Transverse colon (tissue), 4 donors: ENCODE data around the gene SHROOM3. TPM values are rescaled to one million over a fixed set of nuclear protein-coding genes. Genes with fewer than 3 reads are reported as not detected.

ENCODE experiments used
- DNase-seq: peaks from one replicate; pipeline ENCODE4 v3.0.0-alpha.2; 2019
- H3K27ac ChIP-seq, 4 donors: fragments of 200-600 bp; sonication (generic); 2 replicates each; pipeline ENCODE4 v1.5.1; 2016 to 2018; ENCODE audit warnings: inconsistent platforms in 4 of 4
- H3K27me3 ChIP-seq: fragments of 200-600 bp; sonication (generic); 2 replicates; pipeline ENCODE4 v1.5.1; 2017; ENCODE audit warnings: inconsistent platforms
- H3K36me3 ChIP-seq, 4 donors: fragments of 200-600 bp; sonication (generic); 2 replicates each; pipeline ENCODE4 v1.5.1; 2017 to 2019; ENCODE audit warnings: inconsistent platforms in 4 of 4
- H3K4me1 ChIP-seq, 4 donors: fragments of 200-600 bp; sonication (generic); 2 replicates each; pipeline ENCODE4 v1.5.1; 2017 to 2020; ENCODE audit warnings: inconsistent platforms in 4 of 4
- H3K4me3 ChIP-seq, 4 donors: fragments of 200-600 bp; sonication (generic); 1 replicate in 1 of 4; 2 replicates in 3 of 4; pipeline versions ENCODE4 v1.5.1 to v1.6.1; 2017 to 2019; ENCODE audit warnings: inconsistent platforms in 4 of 4
- H3K9me3 ChIP-seq, 2 donors: fragments of 200-600 bp; sonication (generic); 2 replicates each; pipeline ENCODE4 v1.5.1; 2017 to 2019; ENCODE audit warnings: inconsistent platforms in 2 of 2
- CTCF ChIP-seq, 5 experiments: fragments of 200-600 bp in 3 of 5; fragments of 450-650 bp in 2 of 5; sonication (generic) in 3 of 5; IDR thresholded peaks; 1 replicate in 2 of 5; 2 replicates in 3 of 5; pipeline ENCODE4 v1.5.1; 2016 to 2017; ENCODE audit warnings: antibody characterized with exemption in 5 of 5, inconsistent platforms in 3 of 5, mild to moderate bottlenecking in 2 of 5, moderate library complexity in 1 of 5
- EP300 ChIP-seq: sonication (generic); formaldehyde crosslinking; IDR thresholded peaks from one replicate; pipeline ENCODE4 v1.6.1; 2017; ENCODE audit warnings: antibody characterized with exemption, low read depth
- POLR2A ChIP-seq: fragments of 450-650 bp; IDR thresholded peaks from one replicate; pipeline ENCODE4 v1.6.1; 2016; ENCODE audit warnings: antibody characterized with exemption, mild to moderate bottlenecking, moderate library complexity
- POLR2AphosphoS5 ChIP-seq, 3 donors: sonication (generic); formaldehyde crosslinking; IDR thresholded peaks; one replicate each; pipeline ENCODE4 v1.6.1; 2016; ENCODE audit warnings: antibody characterized with exemption in 3 of 3
- WGBS, 2 donors: methylation state at CpG; one replicate each; pipeline ENCODE4 v1.1.5; 2018; ENCODE audit warnings: low coverage in 1 of 2; 5-methylcytosine and 5-hydroxymethylcytosine counted together
- in situ Hi-C, 4 donors: fragments of 200-750 bp; cut with MboI; loops; one replicate each; pipeline versions ENCODE4 v1.15.0 to v1.15.1; 2017; ENCODE audit warnings: low sequenced_read_pairs in 3 of 4, low pct_ligation_motif_present in 1 of 4, low pct_unique_long_range_greater_than_20kb in 1 of 4
- intact Hi-C: fragments of 100-400 bp; cut with DNase I; formaldehyde crosslinking; loops from one replicate; pipeline ENCODE4 v1.15.1; 2023; ENCODE audit warnings: low total_unique reads
- total RNA-seq, 4 donors: library from RNA; depleted of rRNA; stranded (reverse); fragments of >200 nt; gene quantifications; one replicate each; pipeline ENCODE4 v1.1.0, GENCODE V29; 2016

The SHROOM3 gene
- total RNA-seq, 4 donors from 2014 or later, result 182 to 456 (median 437) TPM

- 81 to 84% methylated on average over 12 to 13 of the region's 13 CpGs for WGBS, 2 donors
- in situ Hi-C loops, result no loop called here
These were observed 124.4 kb downstream of the SHROOM3 start for GRCh38 chr4:76559236-76560071.

GRCh38 chr4:76562161-76562560, 127.1 kb downstream of the SHROOM3 start:
- WGBS, 2 donors, result 66% methylated on average over 2 of the region's 2 CpGs; no CpG with 5 or more reads in 1 of the 2 donors
- H3K27ac ChIP-seq, result peak overlapping the region in 2 of 4 donors; percentile 0 to 35
- intact Hi-C loops, result no loop called here

More at GRCh38 chr4:76559236-76560071, 124.4 kb downstream of the SHROOM3 start:
- intact Hi-C loops, result no loop called here
- H3K9me3 ChIP-seq, result no peaks in the 10 kb centered on the region
- no peaks in the 10 kb centered on the region for H3K27me3 ChIP-seq
- H3K4me1 ChIP-seq, result peaks cover 0 to 25% (median 9%) of the 10 kb centered on the region in 4 donors
- DNase-seq, result no peak
- TF ChIP-seq POLR2A (no peak), EP300 (no peak), POLR2AphosphoS5 (IDR thresholded peaks at IDR 0.05) (no peak), CTCF (IDR thresholded peaks at IDR 0.05) (no peak)
- H3K36me3 ChIP-seq, result no peaks in the 10 kb centered on the region
- no peak overlapping the region for H3K27ac ChIP-seq
- H3K4me3 ChIP-seq, result no peak overlapping the region

GRCh38 chr4:76562836-76563453, 127.9 kb downstream of the SHROOM3 start:
- Histone ChIP-seq H3K4me1 (peaks cover 0 to 25% (median 10%) of the 10 kb centered on the region in 4 donors), H3K27me3 (no peaks in the 10 kb centered on the region), H3K27ac (peak overlapping the region in 3 of 4 donors; percentile 0 to 46 (median 35)), H3K4me3 (no peak overlapping the region), H3K36me3 (no peaks in the 10 kb centered on the region), H3K9me3 (no peaks in the 10 kb centered on the region)
- WGBS, 2 donors, result 66 to 72% methylated on average over 4 of the region's 4 CpGs
- TF ChIP-seq POLR2A, result no peak
- no peak for TF ChIP-seq CTCF (IDR thresholded peaks at IDR 0.05)
- no peak for TF ChIP-seq EP300
- no peak for TF ChIP-seq POLR2AphosphoS5 (IDR thresholded peaks at IDR 0.05)
- intact Hi-C loops (no loop called here), in situ Hi-C loops (no loop called here)
- DNase-seq, result no peak

More at GRCh38 chr4:76562161-76562560, 127.1 kb downstream of the SHROOM3 start:
- no peak for TF ChIP-seq EP300
- TF ChIP-seq CTCF (IDR thresholded peaks at IDR 0.05), result no peak
- TF ChIP-seq POLR2AphosphoS5 (IDR thresholded peaks at IDR 0.05), result no peak
- TF ChIP-seq POLR2A, result no peak
- Histone ChIP-seq H3K4me3 (no peak overlapping the region), H3K27me3 (no peaks in the 10 kb centered on the region), H3K36me3 (no peaks in the 10 kb centered on the region), H3K9me3 (no peaks in the 10 kb centered on the region), H3K4me1 (peaks cover 0 to 25% (median 9%) of the 10 kb centered on the region in 4 donors)
- no peak for DNase-seq
- in situ Hi-C loops, result no loop called here

- TF ChIP-seq EP300, result no peak
- TF ChIP-seq POLR2A, result no peak
- in situ Hi-C loops, result no loop called here
- intact Hi-C loops, result no loop called here
- peaks cover 0 to 29% (median 11%) of the 10 kb centered on the region in 4 donors for H3K4me1 ChIP-seq
- H3K4me3 ChIP-seq, result no peak overlapping the region
- 77 to 80% methylated on average over 5 to 7 of the region's 7 CpGs for WGBS, 2 donors
- no peaks in the 10 kb centered on the region for H3K27me3 ChIP-seq
- H3K27ac ChIP-seq, result peak overlapping the region in 2 of 4 donors; percentile 0 to 46
- no peaks in the 10 kb centered on the region for H3K36me3 ChIP-seq
- DNase-seq, result no peak
- no peaks in the 10 kb centered on the region for H3K9me3 ChIP-seq
These were observed 128.6 kb downstream of the SHROOM3 start for GRCh38 chr4:76563454-76564122.
